Measurements from ENCODE around the gene OCA2. TPM values are rescaled to one million over a fixed set of nuclear protein-coding genes. Genes with fewer than 3 reads are reported as not detected.

Gene OCA2
- total and polyA plus RNA-seq, 2 of the 13 experiments (the other 11 are each of a cell fraction or from before 2014, with no cell fraction given): 0.02 to 0.05 TPM

DNA sequence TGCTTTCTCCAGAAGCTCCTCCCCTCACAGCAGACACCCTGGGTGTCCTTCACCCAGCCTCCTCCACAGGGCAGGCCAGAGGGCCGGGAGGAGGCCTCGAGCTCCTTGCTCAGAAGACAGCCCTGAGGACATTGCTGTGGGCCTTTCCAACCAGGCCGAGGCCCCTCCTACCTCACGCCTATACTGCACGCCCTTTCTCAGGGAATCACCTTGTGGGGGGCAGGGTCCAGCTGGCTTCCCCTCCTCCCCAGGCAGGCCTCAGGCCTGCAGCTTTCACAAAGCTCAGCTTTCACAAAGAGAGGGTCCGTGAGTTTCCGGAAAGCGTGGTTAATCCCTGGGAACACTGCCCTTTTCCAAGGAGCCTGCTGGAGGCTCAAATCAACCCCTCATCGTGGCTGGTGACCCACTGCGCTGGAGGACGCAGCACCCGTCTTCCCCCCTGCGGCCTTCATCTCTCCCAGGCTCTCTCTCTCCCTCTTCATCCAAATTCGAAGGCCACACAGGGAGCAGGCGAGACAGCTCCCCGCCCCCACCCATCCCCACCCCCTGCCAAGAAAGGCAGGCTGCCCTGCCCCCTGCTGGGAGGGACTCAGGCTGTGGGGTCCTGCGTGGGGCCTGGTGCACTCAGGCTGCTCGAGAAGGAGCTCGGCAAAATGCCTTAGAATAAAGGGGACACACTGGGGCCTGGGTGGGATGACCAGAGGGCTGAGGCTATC lies 79.4 kb downstream of the OCA2 start (continued):
- TF ChIP-seq E2F5 (CRISPR knock-in tag; conservative IDR thresholded peaks at IDR 0.05): no peak

DNA sequence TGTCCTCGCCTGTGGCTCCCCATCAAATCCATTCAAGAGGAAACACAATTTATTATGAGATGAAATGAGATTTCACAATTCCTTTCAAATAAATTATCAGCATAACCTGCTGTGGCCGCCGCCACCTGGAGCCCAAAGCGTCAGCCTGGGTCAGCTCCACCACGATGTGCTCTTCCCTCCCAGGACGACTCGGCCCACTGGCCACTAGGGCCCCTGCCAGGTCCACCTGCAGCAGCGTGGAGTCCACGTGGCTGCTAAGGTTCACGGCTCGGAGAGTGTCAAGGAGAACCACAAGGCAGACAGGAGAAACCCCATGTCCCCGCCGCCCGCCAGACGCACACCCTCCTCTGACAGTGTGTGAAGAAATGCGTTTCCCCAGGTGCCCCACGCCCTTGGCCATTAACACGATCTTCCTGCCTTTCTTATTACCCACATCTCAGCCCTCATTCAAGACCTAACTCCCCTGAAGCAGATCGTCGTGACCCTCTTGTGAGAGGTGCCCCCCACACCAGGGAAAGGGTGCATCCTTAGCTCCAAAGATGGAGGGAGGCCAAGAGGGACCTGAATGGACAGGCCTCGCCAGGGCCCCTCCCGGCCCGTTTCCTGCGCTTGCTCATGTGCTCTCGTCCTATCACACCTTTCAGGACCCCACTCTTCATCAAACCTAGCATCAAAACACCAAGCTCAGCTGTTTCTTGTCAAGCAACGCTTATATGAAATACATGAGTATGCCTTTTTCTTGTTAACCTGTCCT lies 80.6 kb downstream of the OCA2 start:
- ATAC-seq (no peak), FAIRE-seq (no peak), DNase-seq (ENCODE audit: low spot score) (no peak)
- H3K4me1 ChIP-seq (ENCODE audit: insufficient read depth, low read length): peaks cover 24% of the 10 kb centered on the region
- TF ChIP-seq, protein P1, sequence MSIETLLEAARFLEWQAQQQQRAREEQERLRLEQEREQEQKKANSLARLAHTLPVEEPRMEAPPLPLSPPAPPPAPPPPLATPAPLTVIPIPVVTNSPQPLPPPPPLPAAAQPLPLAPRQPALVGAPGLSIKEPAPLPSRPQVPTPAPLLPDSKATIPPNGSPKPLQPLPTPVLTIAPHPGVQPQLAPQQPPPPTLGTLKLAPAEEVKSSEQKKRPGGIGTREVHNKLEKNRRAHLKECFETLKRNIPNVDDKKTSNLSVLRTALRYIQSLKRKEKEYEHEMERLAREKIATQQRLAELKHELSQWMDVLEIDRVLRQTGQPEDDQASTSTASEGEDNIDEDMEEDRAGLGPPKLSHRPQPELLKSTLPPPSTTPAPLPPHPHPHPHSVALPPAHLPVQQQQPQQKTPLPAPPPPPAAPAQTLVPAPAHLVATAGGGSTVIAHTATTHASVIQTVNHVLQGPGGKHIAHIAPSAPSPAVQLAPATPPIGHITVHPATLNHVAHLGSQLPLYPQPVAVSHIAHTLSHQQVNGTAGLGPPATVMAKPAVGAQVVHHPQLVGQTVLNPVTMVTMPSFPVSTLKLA (IDR thresholded peaks at IDR 0.05): peak; percentile 27; the same call in 1 of the 2 replicates
- TF ChIP-seq MAFK (conservative IDR thresholded peaks at IDR 0.05 in 1 of 2, IDR thresholded peaks at IDR 0.05 in 1 of 2; ENCODE audit: low read length in 2 of 2) (peak in 1 of 2 experiments; percentile 31; a peak in 1 of 4 replicates), HNRNPH1 (optimal IDR thresholded peaks at IDR 0.05; ENCODE audit: low read depth, low read length) (no peak), MAFF (IDR thresholded peaks at IDR 0.05; ENCODE audit: low read depth, low read length) (peak; percentile 27; the same call in 1 of the 2 replicates), PREB (CRISPR knock-in tag; IDR thresholded peaks at IDR 0.05) (no peak), PLRG1 (conservative IDR thresholded peaks at IDR 0.05) (no peak), ZNF354B (CRISPR knock-in tag; IDR thresholded peaks at IDR 0.05) (no peak), JARID2 (CRISPR knock-in tag; IDR thresholded peaks at IDR 0.05; ENCODE audit: insufficient replicate concordance) (no peak), NFKB2 (CRISPR knock-in tag; IDR thresholded peaks at IDR 0.05; ENCODE audit: borderline replicate concordance) (no peak)
- no TSS peak for BruUV-seq (replicated peaks)
- ChIA-PET POLR2A (no interaction called here), CTCF (ENCODE audit: low intra/inter-chr PET ratio, low total read pairs) (interaction anchor here (1.2 kb wide), 1 partner anchor 338 kb away, joined by 5 read pairs; no protein-coding TSS in a partner anchor)
- WGBS (ENCODE audit: low lambda C conversion rate): 68% methylated on average over 26 of the region's 26 CpGs
- H3K36me3 ChIP-seq (replicated peaks in 1 of 2; ENCODE audit: control insufficient read depth in 1 of 2, insufficient read depth in 2 of 2, low read length in 2 of 2): no peaks in the 10 kb centered on the region
- H3K4me3 ChIP-seq (replicated peaks in 1 of 3; ENCODE audit: insufficient read depth in 1 of 3, low read depth in 2 of 3, low read length in 3 of 3): no peak overlapping the region
- no peak overlapping the region for H2AFZ ChIP-seq (ENCODE audit: low read length)
- no peaks in the 10 kb centered on the region for H4K20me1 ChIP-seq (ENCODE audit: insufficient read depth, low read length)
- H3K9ac ChIP-seq (ENCODE audit: insufficient read depth, low read depth, low read length): no peak overlapping the region
- intact Hi-C loops (cut with micrococcal nuclease; ENCODE audit: unreplicated experiment): no loop called here
- H3K27me3 ChIP-seq (ENCODE audit: control insufficient read depth in 1 of 2, insufficient read depth in 2 of 2, low read length in 2 of 2): no peaks in the 10 kb centered on the region
- H3K79me2 ChIP-seq (ENCODE audit: insufficient read depth, low read length): no peaks in the 10 kb centered on the region
- H3K27ac ChIP-seq (ENCODE audit: extremely low read length, insufficient read depth, low read length): no peak overlapping the region
- H3K4me2 ChIP-seq (ENCODE audit: low read depth, low read length): no peak overlapping the region
- in situ Hi-C loops (cut with HindIII; ENCODE audit: extremely low pct_ligation_motif_present, low pct_unique_long_range_greater_than_20kb): loop anchor here (10.0 kb wide), 1 partner anchor 344 kb away; no protein-coding TSS in a partner anchor
- H3K9me3 ChIP-seq (ENCODE audit: low read length): no peaks in the 10 kb centered on the region

All from HepG2 (cell line).